CD4-positive, alpha-beta T cell treated with Interleukin-4 for 1 hour (primary cell): Measurements from ENCODE around the gene TRIM40.
"Not testable (repeated sequence)": the region's sequence is repeated elsewhere in the genome, so short reads cannot be mapped to it uniquely, and the experiment has no call there.

Experiments
- DNase-seq, 2 donors: peaks; one replicate each; pipeline ENCODE4 v3.0.0-alpha.2; 2020 to 2022

TRIM40 gene

GRCh38 chr6:30163918-30164654 lies 28.1 kb downstream of the TRIM40 start:
- DNase-seq: no peak

- no peak for DNase-seq
Measured at GRCh38 chr6:30164714-30165113, 28.8 kb downstream of the TRIM40 start.

GRCh38 chr6:30165238-30165637 lies 29.3 kb downstream of the TRIM40 start:
- DNase-seq: not testable (repeated sequence)

GRCh38 chr6:30167101-30167500 lies 31.2 kb downstream of the TRIM40 start:
- DNase-seq: peak in 1 of 2 donors; percentile 23

- no peak for DNase-seq
Measured at GRCh38 chr6:30168741-30169140, 32.8 kb downstream of the TRIM40 start.

DNA sequence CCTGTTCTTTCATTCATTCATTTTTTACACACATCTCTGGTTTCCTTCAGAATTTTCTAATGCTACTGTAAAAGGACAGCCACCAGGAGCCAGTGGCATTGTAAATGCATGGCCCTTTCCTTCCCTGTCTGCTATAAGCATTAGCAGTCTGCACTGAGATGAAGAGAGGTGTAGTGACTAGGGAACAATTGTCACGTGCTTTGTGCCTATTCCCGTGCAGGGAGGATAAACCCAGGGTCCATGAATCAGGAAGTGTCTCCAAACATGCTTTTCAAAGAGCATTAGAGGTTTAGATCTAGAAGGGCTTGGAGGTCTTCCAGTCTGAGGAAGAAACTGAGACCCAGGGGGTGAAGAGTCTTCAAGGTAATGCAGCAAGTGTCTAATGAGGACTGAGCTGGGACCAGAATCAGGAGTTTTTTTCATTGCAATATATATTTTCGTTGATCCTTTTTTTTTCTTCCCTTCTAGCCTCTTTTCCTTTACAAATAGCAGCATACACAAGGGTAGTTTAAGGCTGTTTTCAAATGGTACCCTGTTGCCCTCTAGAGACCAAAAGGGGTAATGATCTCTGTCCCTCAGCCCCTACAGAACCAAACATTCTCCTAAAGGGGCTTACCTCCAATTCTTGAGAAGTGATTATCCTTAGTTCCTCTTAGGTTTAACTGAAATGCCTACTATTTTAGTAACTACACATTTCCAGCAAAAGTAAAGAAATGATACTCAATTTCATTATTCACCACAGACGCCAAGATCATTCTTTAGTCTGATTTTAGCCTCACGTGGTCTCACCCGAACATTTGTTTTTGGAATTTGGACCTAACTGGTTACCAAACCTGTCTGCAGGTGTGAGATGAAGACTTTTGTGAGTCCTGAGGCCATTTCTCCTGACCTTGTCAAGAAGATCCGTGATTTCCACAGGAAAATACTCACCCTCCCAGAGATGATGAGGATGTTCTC lies 34.0 kb downstream of the TRIM40 start:
- peak in 1 of 2 donors; percentile 54 for DNase-seq

- DNase-seq: no peak
Measured at GRCh38 chr6:30171677-30172471, 35.9 kb downstream of the TRIM40 start.

GRCh38 chr6:30172681-30173080 lies 36.7 kb downstream of the TRIM40 start:
- DNase-seq: no peak

GRCh38 chr6:30175765-30176164 lies 39.8 kb downstream of the TRIM40 start:
- DNase-seq: no peak

DNA sequence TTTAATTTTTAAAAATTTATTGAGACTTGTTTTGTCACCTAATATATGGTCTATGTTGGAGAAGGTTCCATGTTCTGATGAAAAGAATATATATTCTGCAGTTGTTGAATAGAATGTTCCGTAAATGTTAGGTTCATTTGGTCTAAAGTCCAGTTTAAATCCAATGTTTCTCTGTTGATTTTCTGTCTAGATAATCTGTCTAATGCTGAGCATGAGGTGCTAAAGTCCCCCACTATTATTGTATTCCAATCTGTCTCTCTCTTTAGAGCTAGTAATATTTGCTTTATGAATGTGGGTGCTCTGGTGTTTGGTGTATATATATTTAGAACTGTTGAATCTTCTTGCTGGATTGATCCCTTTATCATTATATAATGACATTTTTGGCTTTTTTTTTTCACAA lies 42.9 kb downstream of the TRIM40 start:
- no peak for DNase-seq

- DNase-seq: no peak
Measured at GRCh38 chr6:30180145-30180544, 44.2 kb downstream of the TRIM40 start.

DNA sequence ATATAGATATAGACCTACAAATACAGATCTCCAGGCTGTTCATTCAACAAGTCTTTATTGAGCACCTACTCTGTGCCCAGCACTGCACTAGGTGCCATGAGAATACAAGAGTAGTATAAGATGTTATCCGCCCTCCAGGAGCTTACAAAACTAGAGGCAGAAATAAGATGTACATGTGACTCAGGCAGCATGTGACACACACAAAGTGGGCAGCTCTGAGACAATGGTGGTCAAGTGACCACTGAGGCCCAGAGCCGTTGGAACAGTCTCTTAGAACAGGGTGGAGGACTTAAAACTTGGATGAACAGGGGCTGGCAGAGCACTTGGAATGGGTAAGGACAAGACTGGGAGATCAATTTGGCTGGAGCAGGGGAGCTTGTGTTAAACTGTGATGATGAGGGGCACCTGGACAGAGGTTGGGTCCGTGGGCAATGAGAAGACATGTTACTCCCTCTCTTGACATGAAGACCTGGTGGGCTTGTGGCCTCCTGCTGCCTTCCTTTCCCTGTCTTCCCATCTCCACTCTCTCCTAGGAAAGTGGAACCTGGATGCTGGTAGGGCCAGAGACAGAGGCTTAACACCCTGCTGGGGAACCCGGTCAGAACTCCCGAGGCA lies 48.6 kb downstream of the TRIM40 start:
- no peak for DNase-seq

- no peak for DNase-seq
Measured at GRCh38 chr6:30185846-30186484, 50.0 kb downstream of the TRIM40 start.

DNA sequence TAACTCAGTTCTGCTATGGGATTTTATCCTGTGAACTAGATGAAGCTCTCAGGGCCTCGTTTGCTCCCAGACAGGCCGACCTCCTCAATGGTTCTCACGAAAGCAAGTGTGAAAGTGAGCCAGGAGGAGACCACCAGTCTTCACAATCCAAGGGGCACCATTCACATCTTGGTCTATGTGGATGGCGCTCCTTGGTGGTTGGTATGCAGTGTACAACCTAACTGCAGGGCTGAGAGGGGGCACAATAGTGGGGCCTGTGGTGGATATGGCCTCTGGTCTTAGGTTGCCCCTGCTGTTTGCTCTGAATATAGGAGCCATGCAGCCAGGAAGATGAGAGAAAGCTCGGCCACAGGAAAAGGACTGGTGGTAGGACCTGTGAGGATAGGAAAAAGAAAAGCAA lies 52.6 kb downstream of the TRIM40 start:
- no peak for DNase-seq

DNA sequence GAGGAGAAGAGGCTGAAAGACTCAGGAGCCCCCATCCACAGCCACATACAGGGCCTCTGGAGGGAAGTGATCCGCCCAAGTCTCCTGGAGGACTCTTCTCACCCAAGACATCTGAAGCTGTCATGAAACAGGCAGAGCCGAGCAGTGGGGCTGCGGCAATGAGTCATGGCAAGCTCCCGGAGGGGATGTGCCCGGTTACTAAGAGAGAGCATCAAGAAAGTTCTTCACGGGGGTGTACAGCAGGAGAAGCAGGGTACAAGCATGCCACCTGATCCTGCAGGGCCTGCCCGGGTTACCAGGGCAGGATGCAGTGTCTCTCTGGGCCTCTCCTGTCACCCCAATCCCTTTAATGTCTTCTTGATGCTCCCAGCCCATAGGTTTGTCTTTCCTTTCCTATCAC lies 56.1 kb downstream of the TRIM40 start:
- DNase-seq: no peak

GRCh38 chr6:30194797-30195690 lies 59.1 kb downstream of the TRIM40 start:
- DNase-seq: no peak

DNA sequence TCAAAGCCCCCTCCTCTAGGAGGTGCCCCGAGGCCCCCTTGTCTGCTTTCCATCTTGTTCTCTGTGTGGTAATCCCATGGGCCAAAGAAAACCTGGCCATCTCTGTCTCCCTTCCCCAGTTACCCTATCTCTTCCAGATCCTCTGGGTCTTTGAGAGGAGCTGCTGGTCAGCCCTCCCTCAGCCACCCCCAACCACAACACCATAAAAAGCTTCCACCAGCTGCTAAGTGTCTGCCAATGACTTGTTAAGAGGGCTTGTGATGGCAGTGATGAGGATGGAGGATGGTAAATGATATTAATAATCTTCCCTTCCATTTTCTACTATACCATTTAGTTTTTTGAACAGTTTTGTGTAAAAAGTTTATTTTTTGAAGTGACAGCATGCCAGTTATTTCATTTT lies 60.0 kb downstream of the TRIM40 start:
- no peak for DNase-seq

- no peak for DNase-seq
Measured at GRCh38 chr6:30196376-30196775, 60.4 kb downstream of the TRIM40 start.
